Pancreas (tissue), 10 donors: ENCODE results near the gene SIMC1. TPM values are rescaled to one million over a fixed set of nuclear protein-coding genes. Genes with fewer than 3 reads are reported as not detected.
A peak's percentile ranks its signal among the peaks of the same experiment; 100 is the strongest.

ENCODE experiments used
- ATAC-seq, 4 donors: fragments of 200-7000 bp; cut with Tn5 transposase; one replicate each; pipeline versions ENCODE4 v1.8.0 to v1.9.1; 2020; ENCODE audit warnings: mild to moderate bottlenecking in 4 of 4, moderate library complexity in 4 of 4
- DNase-seq, 6 donors: peaks; one replicate each; pipeline ENCODE4 v3.0.0-alpha.2; 2020
- FAIRE-seq: peaks from 2 replicates; lab custom pipeline; 2012; peaks lifted over from hg19 to GRCh38; lab: Jason Lieb, UNC
- H3K27ac ChIP-seq, 4 donors: fragments of 200-600 bp; sonication (generic); 1 replicate in 3 of 4; 2 replicates in 1 of 4; pipeline versions ENCODE4 v1.5.0 to v1.8.0; 2020
- H3K27me3 ChIP-seq, 4 donors: fragments of 200-600 bp; one replicate each; pipeline ENCODE4 v1.8.0; 2021
- H3K36me3 ChIP-seq, 3 donors: fragments of 200-600 bp; sonication (generic) in 1 of 3; one replicate each; pipeline versions ENCODE4 v1.5.0 to v1.8.0; 2020 to 2021
- H3K4me1 ChIP-seq, 3 donors: fragments of 200-600 bp; one replicate each; pipeline ENCODE4 v1.8.0; 2021
- H3K4me3 ChIP-seq, 4 donors: fragments of 200-600 bp; sonication (generic) in 2 of 4; one replicate each; pipeline versions ENCODE4 v1.5.0 to v1.8.0; 2020 to 2021
- H3K9me3 ChIP-seq, 4 donors: fragments of 200-600 bp; one replicate each; pipeline ENCODE4 v1.8.0; 2021
- CTCF ChIP-seq, 4 donors: fragments of 200-600 bp; sonication (generic) in 3 of 4; IDR thresholded peaks; one replicate each; pipeline versions ENCODE4 v1.5.0 to v1.8.0; 2021; ENCODE audit warnings: antibody characterized with exemption in 4 of 4
- WGBS, 2 donors: extraction: QIAGEN DNeasy Blood & Tissue Kit; methylation state at CpG; one replicate each; pipeline ENCODE4 v1.1.7; 2013; 5-methylcytosine and 5-hydroxymethylcytosine counted together
- intact Hi-C, 3 donors: fragments of 100-400 bp; cut with DNase I; formaldehyde crosslinking; loops; one replicate each; pipeline versions ENCODE4 v1.11.1 to v1.14.2; 2022
- polyA plus RNA-seq, 2 donors: library from polyadenylated mRNA; stranded (reverse); fragments of 200-250 nt; gene quantifications; one replicate each; pipeline ENCODE4 v1.2.3, GENCODE V29; 2013
- total RNA-seq, 6 donors: library from RNA; stranded (reverse); fragmentation: NEBNext Ultra II Directional in 4 of 6; extraction: Animal tissue kit (Norgen Biotek cat#: 25700) in 4 of 6; gene quantifications; one replicate each; pipeline versions ENCODE4 v1.2.1 to v1.2.4, GENCODE V29; 2021 to 2023
- donor health status: healthy with polysubstance abuse.
- donor health status: DM: no; HTN: no; CAD: no; lungs with moderate emphysema.
- donor health status: DM: no; HTN: no; CAD: no.
- donor health status: control.
- donor health status: control.
- donor health status: Bipolar disorder and iron deficiency.
- donor health status: DM: yes; HTN: yes; CAD: no.
- donor health status: DM: no; HTN: no; CAD: no.
- donor health status: DM: no; HTN: no; CAD: no.
- donor health status: DM: yes; HTN: yes; CAD: no.

SIMC1 gene
- total and polyA plus RNA-seq, 8 donors = 5.3 to 15.3 (median 8.5) TPM

GRCh38 chr5:176381423-176381822 lies 143.2 kb downstream of the SIMC1 start:
- no peak for ATAC-seq

GRCh38 chr5:176381979-176382378 lies 143.8 kb downstream of the SIMC1 start:
- Histone ChIP-seq H3K4me3 (no peak overlapping the region), H3K4me1 (peaks cover 0 to 7% (median 0%) of the 10 kb centered on the region in 3 donors), H3K27me3 (no peaks in the 10 kb centered on the region), H3K9me3 (no peaks in the 10 kb centered on the region), H3K36me3 (peaks cover 0 to 21% (median 14%) of the 10 kb centered on the region in 3 donors), H3K27ac (no peak overlapping the region)
- no peak for TF ChIP-seq CTCF (IDR thresholded peaks at IDR 0.05)
- WGBS, 2 donors = 79 to 88% methylated on average over 3 of the region's 3 CpGs
- ATAC-seq (no peak), DNase-seq (peak in 1 of 6 donors; percentile 14), FAIRE-seq (no peak)
- intact Hi-C loops = no loop called here

More at GRCh38 chr5:176381423-176381822, 143.2 kb downstream of the SIMC1 start:
- intact Hi-C loops = no loop called here
- no peak for TF ChIP-seq CTCF (IDR thresholded peaks at IDR 0.05)
- H3K27ac ChIP-seq = no peak overlapping the region
- H3K9me3 ChIP-seq = no peaks in the 10 kb centered on the region
- peaks cover 0 to 21% (median 14%) of the 10 kb centered on the region in 3 donors for H3K36me3 ChIP-seq
- DNase-seq = no peak
- no peaks in the 10 kb centered on the region for H3K27me3 ChIP-seq
- 76 to 88% methylated on average over 3 of the region's 3 CpGs for WGBS, 2 donors
- no peak overlapping the region for H3K4me3 ChIP-seq
- FAIRE-seq = no peak
- peaks cover 0 to 1% (median 0%) of the 10 kb centered on the region in 3 donors for H3K4me1 ChIP-seq

- Histone ChIP-seq H3K27me3 (no peaks in the 10 kb centered on the region), H3K4me1 (peaks cover 0 to 14% (median 0%) of the 10 kb centered on the region in 3 donors), H3K4me3 (no peak overlapping the region), H3K36me3 (peaks cover 0 to 21% (median 14%) of the 10 kb centered on the region in 3 donors), H3K9me3 (no peaks in the 10 kb centered on the region), H3K27ac (no peak overlapping the region)
- DNase-seq (peak in 1 of 6 donors; percentile 24), FAIRE-seq (no peak), ATAC-seq (no peak)
- intact Hi-C loops = no loop called here
- TF ChIP-seq CTCF (IDR thresholded peaks at IDR 0.05) = no peak
- WGBS, 2 donors = 89 to 93% methylated on average over 3 of the region's 3 CpGs
Measured at GRCh38 chr5:176382721-176383120, 144.5 kb downstream of the SIMC1 start.

GRCh38 chr5:176383248-176383905 lies 145.2 kb downstream of the SIMC1 start:
- no peak for FAIRE-seq
- H3K36me3 ChIP-seq = peaks cover 0 to 21% (median 14%) of the 10 kb centered on the region in 3 donors
- H3K4me3 ChIP-seq = no peak overlapping the region
- no peaks in the 10 kb centered on the region for H3K27me3 ChIP-seq
- intact Hi-C loops = no loop called here
- H3K9me3 ChIP-seq = no peaks in the 10 kb centered on the region
- peak in 1 of 6 donors; percentile 30 for DNase-seq
- no peak for TF ChIP-seq CTCF (IDR thresholded peaks at IDR 0.05)
- WGBS, 2 donors = 90 to 92% methylated on average over 15 of the region's 15 CpGs
- no peak for ATAC-seq
- peaks cover 0 to 16% (median 0%) of the 10 kb centered on the region in 3 donors for H3K4me1 ChIP-seq
- no peak overlapping the region for H3K27ac ChIP-seq

GRCh38 chr5:176383961-176384360 lies 145.7 kb downstream of the SIMC1 start:
- WGBS, 2 donors = 81 to 87% methylated on average over 9 of the region's 9 CpGs
- H3K27ac ChIP-seq = no peak overlapping the region
- H3K4me1 ChIP-seq = peaks cover 0 to 16% (median 0%) of the 10 kb centered on the region in 3 donors
- FAIRE-seq (no peak), ATAC-seq (no peak), DNase-seq (no peak)
- no peak overlapping the region for H3K4me3 ChIP-seq
- H3K9me3 ChIP-seq = no peaks in the 10 kb centered on the region
- no peaks in the 10 kb centered on the region for H3K27me3 ChIP-seq
- intact Hi-C loops = no loop called here
- H3K36me3 ChIP-seq = peaks cover 0 to 21% (median 14%) of the 10 kb centered on the region in 3 donors
- TF ChIP-seq CTCF (IDR thresholded peaks at IDR 0.05) = no peak
